B cell (primary cell): Measurements from ENCODE around the gene MTMR4. TPM values are rescaled to one million over a fixed set of nuclear protein-coding genes. Genes with fewer than 3 reads are reported as not detected.
A peak's percentile ranks its signal among the peaks of the same experiment; 100 is the strongest.

Experiments
- ATAC-seq: fragments of 200-7000 bp; cut with Tn5 transposase; one replicate; pipeline ENCODE4 v1.10.0; 2021; ENCODE audit warnings: low read depth, mild to moderate bottlenecking, moderate number of reproducible peaks, moderate library complexity
- CTCF ChIA-PET: fragments of 350-600 bp; sonication (Branson Sonifier 250); formaldehyde crosslinking; loops from one replicate; lab custom pipeline; 2021; ENCODE audit warnings: antibody characterized with exemption, inconsistent platforms; lab: Charles Lee
- POLR2A ChIA-PET: fragments of 350-600 bp; sonication (Branson Sonifier 250); formaldehyde crosslinking; loops from one replicate; lab custom pipeline; 2021; ENCODE audit warnings: antibody characterized with exemption; lab: Charles Lee
- DNase-seq: peaks from one replicate; pipeline ENCODE4 v3.0.0; 2013
- H2AFZ ChIP-seq: 2 replicates; pipeline ENCODE4 v1.6.1; 2012; ENCODE audit warnings: mild to moderate bottlenecking, low read depth, low read length; ENCODE audit not compliant: insufficient read depth, poor library complexity, severe bottlenecking
- H3K27ac ChIP-seq, 2 donors: 1 replicate in 1 of 2; 2 replicates in 1 of 2; pipeline ENCODE4 v1.5.1; 2012 to 2013; ENCODE audit warnings: low read length in 2 of 2, mild to moderate bottlenecking in 2 of 2, moderate library complexity in 1 of 2
- H3K27me3 ChIP-seq, 4 experiments: fragments of 200-600 bp in 1 of 4; sonication (generic) in 1 of 4; replicated peaks in 1 of 4; 1 replicate in 2 of 4; 2 replicates in 2 of 4; pipeline versions ENCODE4 v1.6.1 to v1.7.0; 2013 to 2016; ENCODE audit warnings: low read length in 3 of 4, mild to moderate bottlenecking in 2 of 4, mixed read lengths in 1 of 4, moderate library complexity in 1 of 4; ENCODE audit not compliant: insufficient read depth in 4 of 4, control insufficient read depth in 3 of 4; ENCODE audit errors: control extremely low read depth in 1 of 4
- H3K36me3 ChIP-seq, 2 experiments: replicated peaks in 1 of 2; 1 replicate in 1 of 2; 2 replicates in 1 of 2; pipeline versions ENCODE4 v1.6.1 to v1.7.1; 2013; ENCODE audit warnings: low read length in 1 of 2; ENCODE audit not compliant: insufficient read depth in 2 of 2, control insufficient read depth in 1 of 2; ENCODE audit errors: control extremely low read depth in 1 of 2, extremely low read depth in 1 of 2
- H3K4me1 ChIP-seq, 2 donors: fragments of 200-600 bp in 1 of 2; sonication (generic) in 1 of 2; 1 replicate in 1 of 2; 2 replicates in 1 of 2; pipeline versions ENCODE4 v1.5.1 to v1.6.1; 2013 to 2017; ENCODE audit warnings: low read length in 2 of 2; ENCODE audit not compliant: control insufficient read depth in 2 of 2, insufficient read depth in 2 of 2
- H3K4me2 ChIP-seq: replicated peaks from 2 replicates; pipeline ENCODE3; 2012; ENCODE audit warnings: mild to moderate bottlenecking, low read depth, low read length; ENCODE audit not compliant: poor library complexity, severe bottlenecking
- H3K4me3 ChIP-seq, 5 experiments: fragments of 200-600 bp in 1 of 5; sonication (generic) in 1 of 5; 1 replicate in 3 of 5; 2 replicates in 2 of 5; pipeline versions ENCODE4 v1.5.1 to v1.7.0; 2011 to 2016; ENCODE audit warnings: low read length in 4 of 5, mild to moderate bottlenecking in 4 of 5, low read depth in 2 of 5, control low read depth in 1 of 5, moderate library complexity in 1 of 5; ENCODE audit not compliant: insufficient read depth in 1 of 5; ENCODE audit errors: control extremely low read depth in 1 of 5, extremely low read depth in 1 of 5
- H3K79me2 ChIP-seq: fragments of 200-600 bp; sonication (generic); one replicate; pipeline ENCODE4 v1.6.0; 2016; ENCODE audit warnings: low read length; ENCODE audit not compliant: control insufficient read depth, insufficient read depth
- H3K9ac ChIP-seq: fragments of 200-600 bp; sonication (generic); 2 replicates; pipeline ENCODE4 v1.6.1; 2017; ENCODE audit warnings: mild to moderate bottlenecking, low read length, moderate library complexity
- H3K9me3 ChIP-seq, 3 donors: one replicate each; pipeline versions ENCODE4 v1.6.1 to v1.7.1; 2013; ENCODE audit warnings: low read length in 2 of 3; ENCODE audit not compliant: control insufficient read depth in 2 of 3, insufficient read depth in 1 of 3; ENCODE audit errors: control extremely low read depth in 1 of 3
- H4K20me1 ChIP-seq: 2 replicates; pipeline ENCODE4 v1.6.0; 2012; ENCODE audit warnings: mild to moderate bottlenecking, low read length; ENCODE audit not compliant: insufficient read depth, control insufficient read depth, poor library complexity, severe bottlenecking
- H3K27ac Mint-ChIP-seq: one replicate; pipeline ENCODE4 v1.8.0; 2021; ENCODE audit warnings: mixed read lengths
- H3K27me3 Mint-ChIP-seq: one replicate; pipeline ENCODE4 v1.8.0; 2021; ENCODE audit warnings: mixed read lengths
- H3K4me1 Mint-ChIP-seq: one replicate; pipeline ENCODE4 v1.8.0; 2021; ENCODE audit warnings: mixed read lengths
- H3K4me3 Mint-ChIP-seq: one replicate; pipeline ENCODE4 v1.8.0; 2021; ENCODE audit warnings: mixed read lengths
- H3K9me3 Mint-ChIP-seq: one replicate; pipeline ENCODE4 v1.8.0; 2022; ENCODE audit warnings: mixed read lengths; ENCODE audit not compliant: insufficient read depth
- EZH2 ChIP-seq: IDR thresholded peaks from 2 replicates; pipeline ENCODE4 v1.6.1; 2012; ENCODE audit warnings: borderline replicate concordance, low read depth, mild to moderate bottlenecking, moderate library complexity, low read length; ENCODE audit not compliant: insufficient read depth, poor library complexity, severe bottlenecking
- WGBS: methylation state at CpG from one replicate; pipeline ENCODE4 v1.1.5; 2013; ENCODE audit warnings: missing lambda C conversion rate; ENCODE audit not compliant: insufficient coverage; 5-methylcytosine and 5-hydroxymethylcytosine counted together
- intact Hi-C: fragments of 100-400 bp; cut with micrococcal nuclease; formaldehyde crosslinking; loops from one replicate; pipeline ENCODE4 v1.10.0; 2022
- polyA plus RNA-seq: library from polyadenylated mRNA; depleted of rRNA; stranded (reverse); fragments of >200 nt; gene quantifications from 2 replicates; pipeline ENCODE4 v1.2.3, GENCODE V29; 2012
- total RNA-seq, 2 donors: library from RNA; stranded (reverse); fragments of 120-200 nt in 1 of 2; gene quantifications; 1 replicate in 1 of 2; 2 replicates in 1 of 2; pipeline versions ENCODE4 v1.2.3 to v1.2.4, GENCODE V29; 2013 to 2022
- TF ChIP-seq, protein P1 (sequence below): fragments of 200-600 bp; IDR thresholded peaks from one replicate; pipeline ENCODE4 v1.8.0; 2022; ENCODE audit warnings: antibody characterized with exemption, mild to moderate bottlenecking

MTMR4 gene
- total and polyA plus RNA-seq, 2 donors (not counting 1 experiment from before 2014, with no cell fraction given) = 35.2 to 84.7 TPM

DNA sequence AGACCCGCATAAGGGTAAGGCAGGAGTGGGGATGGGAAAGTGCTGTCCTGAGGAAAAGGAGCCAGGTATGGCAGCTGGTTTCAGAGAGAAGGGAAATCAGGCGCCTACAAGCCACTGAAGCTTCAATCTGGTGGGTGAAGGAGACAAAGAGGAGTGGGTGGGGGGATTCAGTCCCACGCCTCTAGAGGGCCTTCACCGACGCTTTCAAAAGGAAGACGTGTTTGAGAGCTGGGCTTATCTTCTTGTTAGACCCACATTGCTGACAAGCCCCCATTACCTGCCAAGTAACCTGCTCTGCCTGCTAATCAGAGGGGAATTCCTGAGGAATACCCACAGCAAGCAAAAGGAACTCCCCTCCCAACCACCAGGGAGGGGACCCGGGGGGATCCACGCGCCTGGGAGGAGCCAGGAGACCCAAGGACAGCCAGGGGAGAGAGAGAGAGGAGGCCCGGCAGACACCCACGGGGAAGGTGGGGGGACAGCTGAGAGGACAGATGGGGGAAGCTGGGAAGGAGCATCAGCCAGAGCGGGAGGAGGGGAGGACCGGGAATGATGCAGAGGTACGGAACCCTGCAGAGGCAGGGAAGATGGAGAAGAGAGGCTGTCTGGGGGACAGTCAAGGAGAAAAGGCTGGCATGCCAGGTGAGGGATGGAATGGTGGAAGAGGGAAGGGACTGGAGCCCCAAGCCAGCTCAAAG lies 1.0 kb downstream of the MTMR4 start:
- DNase-seq = peak; percentile 57
- Histone ChIP-seq H3K27ac (peak overlapping the region in 1 of 2 donors; percentile 40), H2AFZ (peak overlapping the region; percentile 62), H3K9me3 (no peaks in the 10 kb centered on the region), H3K4me3 (peak overlapping the region in 4 of 5 experiments; percentile 56 to 75 (median 65)), H4K20me1 (peaks cover 41% of the 10 kb centered on the region), H3K79me2 (peaks cover 62% of the 10 kb centered on the region), H3K4me1 (peaks cover 33 to 55% of the 10 kb centered on the region in 2 donors), H3K9ac (peak overlapping the region; percentile 66), H3K4me2 (peak overlapping the region; percentile 92), H3K27me3 (no peaks in the 10 kb centered on the region), H3K36me3 (peaks cover 3 to 52% of the 10 kb centered on the region in 2 experiments)
- no peaks in the 10 kb centered on the region for H3K9me3 Mint-ChIP-seq
- H3K4me1 Mint-ChIP-seq = peaks cover 57% of the 10 kb centered on the region
- 17% methylated on average over 9 of the region's 14 CpGs for WGBS
- intact Hi-C loops = loop anchor here (10.0 kb wide), 1 partner anchor 659 kb away; the partner anchor contains the start of gene MRPS23
- peak overlapping the region; percentile 91 for H3K4me3 Mint-ChIP-seq
- H3K27me3 Mint-ChIP-seq = no peaks in the 10 kb centered on the region
- H3K27ac Mint-ChIP-seq = peak overlapping the region; percentile 79
- ChIA-PET POLR2A (interaction anchor here (0.5 to 2.8 kb wide), 4 partner anchors 8 to 673 kb away, joined by 4 to 19 read pairs (median 5); no protein-coding TSS in a partner anchor), CTCF (interaction anchor here (0.5 to 3.4 kb wide), 4 partner anchors 8 to 709 kb away, joined by 3 to 18 read pairs (median 4); partner anchors contain the start of gene HSF5)
- ATAC-seq = no peak
- TF ChIP-seq, protein P1, sequence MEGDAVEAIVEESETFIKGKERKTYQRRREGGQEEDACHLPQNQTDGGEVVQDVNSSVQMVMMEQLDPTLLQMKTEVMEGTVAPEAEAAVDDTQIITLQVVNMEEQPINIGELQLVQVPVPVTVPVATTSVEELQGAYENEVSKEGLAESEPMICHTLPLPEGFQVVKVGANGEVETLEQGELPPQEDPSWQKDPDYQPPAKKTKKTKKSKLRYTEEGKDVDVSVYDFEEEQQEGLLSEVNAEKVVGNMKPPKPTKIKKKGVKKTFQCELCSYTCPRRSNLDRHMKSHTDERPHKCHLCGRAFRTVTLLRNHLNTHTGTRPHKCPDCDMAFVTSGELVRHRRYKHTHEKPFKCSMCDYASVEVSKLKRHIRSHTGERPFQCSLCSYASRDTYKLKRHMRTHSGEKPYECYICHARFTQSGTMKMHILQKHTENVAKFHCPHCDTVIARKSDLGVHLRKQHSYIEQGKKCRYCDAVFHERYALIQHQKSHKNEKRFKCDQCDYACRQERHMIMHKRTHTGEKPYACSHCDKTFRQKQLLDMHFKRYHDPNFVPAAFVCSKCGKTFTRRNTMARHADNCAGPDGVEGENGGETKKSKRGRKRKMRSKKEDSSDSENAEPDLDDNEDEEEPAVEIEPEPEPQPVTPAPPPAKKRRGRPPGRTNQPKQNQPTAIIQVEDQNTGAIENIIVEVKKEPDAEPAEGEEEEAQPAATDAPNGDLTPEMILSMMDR = no peak
- no peak for TF ChIP-seq EZH2

- CTCF ChIA-PET = interaction anchor here (0.6 to 1.0 kb wide), 3 partner anchors 22 to 193 kb away, joined by 3 to 4 read pairs (median 3); partner anchors contain the start of gene HSF5
- intact Hi-C loops = loop anchor here (10.0 kb wide), 1 partner anchor 655 kb away; the partner anchor contains the start of gene MRPS23
- H3K27me3 ChIP-seq = no peaks in the 10 kb centered on the region
- peaks cover 8 to 68% of the 10 kb centered on the region in 2 experiments for H3K36me3 ChIP-seq
- H3K4me2 ChIP-seq = no peak overlapping the region
- H3K4me3 ChIP-seq = no peak overlapping the region
- no peaks in the 10 kb centered on the region for H3K9me3 Mint-ChIP-seq
- H3K4me1 Mint-ChIP-seq = peaks cover 48% of the 10 kb centered on the region
- DNase-seq (no peak), ATAC-seq (no peak)
- H3K79me2 ChIP-seq = peaks cover 64% of the 10 kb centered on the region
- H3K4me1 ChIP-seq = peaks cover 26 to 45% of the 10 kb centered on the region in 2 donors
- H4K20me1 ChIP-seq = peaks cover 30% of the 10 kb centered on the region
- no peak overlapping the region for H2AFZ ChIP-seq
- no peaks in the 10 kb centered on the region for H3K9me3 ChIP-seq
- no peak overlapping the region for H3K27ac ChIP-seq
- H3K27me3 Mint-ChIP-seq = no peaks in the 10 kb centered on the region
- H3K9ac ChIP-seq = no peak overlapping the region
- H3K4me3 Mint-ChIP-seq = no peak overlapping the region
- TF ChIP-seq EZH2 = no peak
- TF ChIP-seq, protein P1 = no peak
- POLR2A ChIA-PET = interaction anchor here (1.1 kb wide), 1 partner anchor 182 kb away, joined by 3 read pairs; no protein-coding TSS in a partner anchor
- H3K27ac Mint-ChIP-seq = peak overlapping the region; percentile 27
- WGBS = 90% methylated on average over 5 of the region's 5 CpGs
Measured at GRCh38 chr17:58510075-58510474, 4.4 kb downstream of the MTMR4 start.
